ENCODE measurements around the gene HDGF.

- TF ChIP-seq CTCF (IDR thresholded peaks at IDR 0.05; ENCODE audit: low read depth, low read length, missing input control) = no peak
- no peak for TF ChIP-seq TAF1 (conservative IDR thresholded peaks at IDR 0.05)
- TF ChIP-seq, protein P1, sequence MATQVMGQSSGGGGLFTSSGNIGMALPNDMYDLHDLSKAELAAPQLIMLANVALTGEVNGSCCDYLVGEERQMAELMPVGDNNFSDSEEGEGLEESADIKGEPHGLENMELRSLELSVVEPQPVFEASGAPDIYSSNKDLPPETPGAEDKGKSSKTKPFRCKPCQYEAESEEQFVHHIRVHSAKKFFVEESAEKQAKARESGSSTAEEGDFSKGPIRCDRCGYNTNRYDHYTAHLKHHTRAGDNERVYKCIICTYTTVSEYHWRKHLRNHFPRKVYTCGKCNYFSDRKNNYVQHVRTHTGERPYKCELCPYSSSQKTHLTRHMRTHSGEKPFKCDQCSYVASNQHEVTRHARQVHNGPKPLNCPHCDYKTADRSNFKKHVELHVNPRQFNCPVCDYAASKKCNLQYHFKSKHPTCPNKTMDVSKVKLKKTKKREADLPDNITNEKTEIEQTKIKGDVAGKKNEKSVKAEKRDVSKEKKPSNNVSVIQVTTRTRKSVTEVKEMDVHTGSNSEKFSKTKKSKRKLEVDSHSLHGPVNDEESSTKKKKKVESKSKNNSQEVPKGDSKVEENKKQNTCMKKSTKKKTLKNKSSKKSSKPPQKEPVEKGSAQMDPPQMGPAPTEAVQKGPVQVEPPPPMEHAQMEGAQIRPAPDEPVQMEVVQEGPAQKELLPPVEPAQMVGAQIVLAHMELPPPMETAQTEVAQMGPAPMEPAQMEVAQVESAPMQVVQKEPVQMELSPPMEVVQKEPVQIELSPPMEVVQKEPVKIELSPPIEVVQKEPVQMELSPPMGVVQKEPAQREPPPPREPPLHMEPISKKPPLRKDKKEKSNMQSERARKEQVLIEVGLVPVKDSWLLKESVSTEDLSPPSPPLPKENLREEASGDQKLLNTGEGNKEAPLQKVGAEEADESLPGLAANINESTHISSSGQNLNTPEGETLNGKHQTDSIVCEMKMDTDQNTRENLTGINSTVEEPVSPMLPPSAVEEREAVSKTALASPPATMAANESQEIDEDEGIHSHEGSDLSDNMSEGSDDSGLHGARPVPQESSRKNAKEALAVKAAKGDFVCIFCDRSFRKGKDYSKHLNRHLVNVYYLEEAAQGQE (IDR thresholded peaks at IDR 0.05) = no peak
- TF ChIP-seq JUND (IDR thresholded peaks at IDR 0.05) = no peak
- no peak for TF ChIP-seq SP1 (IDR thresholded peaks at IDR 0.05)
- no peak for TF ChIP-seq RAD21 (IDR thresholded peaks at IDR 0.05)
- TF ChIP-seq, protein P2, sequence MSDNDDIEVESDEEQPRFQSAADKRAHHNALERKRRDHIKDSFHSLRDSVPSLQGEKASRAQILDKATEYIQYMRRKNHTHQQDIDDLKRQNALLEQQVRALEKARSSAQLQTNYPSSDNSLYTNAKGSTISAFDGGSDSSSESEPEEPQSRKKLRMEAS (IDR thresholded peaks at IDR 0.05) = no peak
- no peak for TF ChIP-seq FOXA1 (IDR thresholded peaks at IDR 0.05)
- TF ChIP-seq EGR1 (IDR thresholded peaks at IDR 0.05; ENCODE audit: low read depth in 2 of 2) = no peak
- TF ChIP-seq ATF3 (IDR thresholded peaks at IDR 0.05) = no peak
- no peak for TF ChIP-seq YY1 (IDR thresholded peaks at IDR 0.05)
These were observed 8.7 kb downstream of the HDGF start for GRCh38 chr1:156742801-156743200.
